PC-3 (cell line): ENCODE measurements around the gene CCNI2. TPM values are rescaled to one million over a fixed set of nuclear protein-coding genes. Genes with fewer than 3 reads are reported as not detected.
A peak's percentile ranks its signal among the peaks of the same experiment; 100 is the strongest.

Experiments used
- ATAC-seq: fragments of 200-7000 bp; cut with Tn5 transposase; 2 replicates; pipeline ENCODE4 v1.9.1; 2020; ENCODE audit warnings: mild to moderate bottlenecking, moderate library complexity
- BruUV-seq: library from RNA; stranded (reverse); fragments of 400-500 nt; replicated peaks from 2 replicates; lab custom pipeline; 2021; lab: Mats Ljungman, UMichigan
- CTCF ChIA-PET: fragments of 300-600 bp; sonication (Branson Sonifier 250); formaldehyde crosslinking; loops from one replicate; lab custom pipeline; 2022; ENCODE audit warnings: antibody characterized with exemption; lab: Charles Lee
- POLR2A ChIA-PET: fragments of 300-600 bp; sonication (Branson Sonifier 250); formaldehyde crosslinking; loops from one replicate; lab custom pipeline; 2022; ENCODE audit warnings: antibody characterized with exemption; ENCODE audit not compliant: unreplicated experiment; lab: Charles Lee
- DNase-seq: peaks from one replicate; pipeline ENCODE4 v3.0.0-alpha.2; 2015
- H2AFZ ChIP-seq: fragments of 300-600 bp; sonication (generic); 2 replicates; pipeline ENCODE4 v1.6.0; 2016; ENCODE audit warnings: antibody characterized with exemption, low read length
- H3F3A ChIP-seq: fragments of 300-600 bp; sonication (generic); one replicate; pipeline ENCODE4 v1.6.0; 2017; ENCODE audit warnings: antibody characterized with exemption, low read length, control low read depth, mild to moderate bottlenecking; ENCODE audit not compliant: unreplicated experiment
- H3K27ac ChIP-seq: fragments of 300-600 bp; sonication (generic); 2 replicates; pipeline ENCODE4 v1.5.1; 2016; ENCODE audit warnings: mild to moderate bottlenecking, low read length
- H3K27me3 ChIP-seq: fragments of 300-600 bp; sonication (generic); 2 replicates; pipeline ENCODE4 v1.6.1; 2016; ENCODE audit warnings: low read length, mixed read lengths
- H3K36me3 ChIP-seq: fragments of 300-600 bp; sonication (generic); 2 replicates; pipeline ENCODE4 v1.6.1; 2016; ENCODE audit warnings: low read depth, mixed run types, low read length, mixed read lengths
- H3K4me1 ChIP-seq: fragments of 300-600 bp; sonication (generic); 2 replicates; pipeline ENCODE4 v1.5.1; 2016; ENCODE audit warnings: low read length; ENCODE audit not compliant: insufficient read depth
- H3K4me2 ChIP-seq: fragments of 300-600 bp; sonication (generic); 2 replicates; pipeline ENCODE4 v1.6.0; 2016; ENCODE audit warnings: low read length
- H3K4me3 ChIP-seq: fragments of 300-600 bp; sonication (generic); 2 replicates; pipeline ENCODE4 v1.5.1; 2016; ENCODE audit warnings: mild to moderate bottlenecking, low read length, mixed read lengths
- H3K79me2 ChIP-seq: fragments of 300-600 bp; sonication (generic); 2 replicates; pipeline ENCODE4 v1.6.1; 2017; ENCODE audit warnings: low read length, mixed read lengths
- H3K9ac ChIP-seq: fragments of 300-600 bp; sonication (generic); 2 replicates; pipeline ENCODE4 v1.6.0; 2016; ENCODE audit warnings: mild to moderate bottlenecking, low read length
- H3K9me2 ChIP-seq: fragments of 300-600 bp; sonication (generic); replicated peaks from 2 replicates; pipeline ENCODE4 v1.6.1; 2016; ENCODE audit warnings: mixed run types, low read length, mixed read lengths
- H3K9me3 ChIP-seq: fragments of 300-600 bp; sonication (generic); 2 replicates; pipeline ENCODE4 v1.6.1; 2016; ENCODE audit warnings: low read length, mixed read lengths
- H4K20me1 ChIP-seq: fragments of 300-600 bp; sonication (generic); 2 replicates; pipeline ENCODE4 v1.6.1; 2016; ENCODE audit warnings: low read length, mixed read lengths
- EZH2 ChIP-seq: fragments of 300-600 bp; sonication (generic); IDR thresholded peaks from one replicate; pipeline ENCODE4 v1.6.1; 2017; ENCODE audit warnings: antibody characterized with exemption, mild to moderate bottlenecking, low read length; ENCODE audit not compliant: unreplicated experiment
- EZH2phosphoT487 ChIP-seq: fragments of 300-600 bp; sonication (generic); IDR thresholded peaks from 2 replicates; pipeline ENCODE4 v1.6.1; 2018; ENCODE audit warnings: mild to moderate bottlenecking, antibody characterized with exemption, low read length, borderline replicate concordance
- intact Hi-C: fragments of 100-400 bp; cut with micrococcal nuclease; formaldehyde crosslinking; loops from 2 replicates; pipeline ENCODE4 v1.9.0; 2023
- total RNA-seq: library from RNA; depleted of rRNA; stranded (reverse); fragments of >200 nt; gene quantifications from 2 replicates; pipeline ENCODE4 v1.2.3, GENCODE V29; 2014
- TF ChIP-seq, protein P1 (sequence below): fragments of 300-600 bp; sonication (generic); conservative IDR thresholded peaks from 2 replicates; pipeline ENCODE4 v1.5.1; 2017; ENCODE audit warnings: antibody characterized with exemption, low read depth, mild to moderate bottlenecking, low read length

CCNI2 gene
- total RNA-seq, 1 experiment from 2014 or later, result not detected

DNA sequence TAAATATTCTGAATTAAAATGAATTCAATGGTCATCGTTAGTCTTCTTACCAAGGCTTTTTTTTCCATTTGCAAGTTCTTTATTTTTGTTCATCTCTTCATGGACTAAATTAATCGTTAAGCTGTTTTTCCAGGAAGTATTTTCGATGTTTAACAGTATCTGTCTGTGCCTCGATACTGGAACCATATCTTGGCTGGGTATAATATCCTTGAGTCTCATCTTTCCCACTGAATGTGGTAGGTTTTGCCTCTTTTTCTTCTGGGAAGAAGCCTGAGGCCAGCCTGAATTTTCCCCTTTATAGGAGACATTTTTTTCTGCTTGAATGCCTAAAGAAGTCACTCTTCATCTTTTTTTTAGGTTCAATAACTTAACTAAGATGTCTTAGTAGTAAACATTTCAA is 33.8 kb downstream of the CCNI2 start:
- peaks cover 7% of the 10 kb centered on the region for H3K79me2 ChIP-seq
- no peaks in the 10 kb centered on the region for H3K9me2 ChIP-seq
- H3K36me3 ChIP-seq, result no peaks in the 10 kb centered on the region
- H3F3A ChIP-seq, result no peaks in the 10 kb centered on the region
- no peak overlapping the region for H3K4me2 ChIP-seq
- no peak overlapping the region for H3K4me3 ChIP-seq
- no peaks in the 10 kb centered on the region for H3K27me3 ChIP-seq
- DNase-seq (no peak), ATAC-seq (no peak)
- no peak overlapping the region for H3K27ac ChIP-seq
- no peaks in the 10 kb centered on the region for H4K20me1 ChIP-seq
- peaks cover 15% of the 10 kb centered on the region for H3K4me1 ChIP-seq
- CTCF ChIA-PET, result no interaction called here
- H3K9me3 ChIP-seq, result no peaks in the 10 kb centered on the region
- POLR2A ChIA-PET, result no interaction called here
- intact Hi-C loops, result no loop called here
- H3K9ac ChIP-seq, result no peak overlapping the region
- H2AFZ ChIP-seq, result no peak overlapping the region
- TF ChIP-seq EZH2, result no peak
- TF ChIP-seq EZH2phosphoT487, result no peak
- TF ChIP-seq, protein P1, sequence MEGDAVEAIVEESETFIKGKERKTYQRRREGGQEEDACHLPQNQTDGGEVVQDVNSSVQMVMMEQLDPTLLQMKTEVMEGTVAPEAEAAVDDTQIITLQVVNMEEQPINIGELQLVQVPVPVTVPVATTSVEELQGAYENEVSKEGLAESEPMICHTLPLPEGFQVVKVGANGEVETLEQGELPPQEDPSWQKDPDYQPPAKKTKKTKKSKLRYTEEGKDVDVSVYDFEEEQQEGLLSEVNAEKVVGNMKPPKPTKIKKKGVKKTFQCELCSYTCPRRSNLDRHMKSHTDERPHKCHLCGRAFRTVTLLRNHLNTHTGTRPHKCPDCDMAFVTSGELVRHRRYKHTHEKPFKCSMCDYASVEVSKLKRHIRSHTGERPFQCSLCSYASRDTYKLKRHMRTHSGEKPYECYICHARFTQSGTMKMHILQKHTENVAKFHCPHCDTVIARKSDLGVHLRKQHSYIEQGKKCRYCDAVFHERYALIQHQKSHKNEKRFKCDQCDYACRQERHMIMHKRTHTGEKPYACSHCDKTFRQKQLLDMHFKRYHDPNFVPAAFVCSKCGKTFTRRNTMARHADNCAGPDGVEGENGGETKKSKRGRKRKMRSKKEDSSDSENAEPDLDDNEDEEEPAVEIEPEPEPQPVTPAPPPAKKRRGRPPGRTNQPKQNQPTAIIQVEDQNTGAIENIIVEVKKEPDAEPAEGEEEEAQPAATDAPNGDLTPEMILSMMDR, result no peak
- no TSS peak for BruUV-seq

DNA sequence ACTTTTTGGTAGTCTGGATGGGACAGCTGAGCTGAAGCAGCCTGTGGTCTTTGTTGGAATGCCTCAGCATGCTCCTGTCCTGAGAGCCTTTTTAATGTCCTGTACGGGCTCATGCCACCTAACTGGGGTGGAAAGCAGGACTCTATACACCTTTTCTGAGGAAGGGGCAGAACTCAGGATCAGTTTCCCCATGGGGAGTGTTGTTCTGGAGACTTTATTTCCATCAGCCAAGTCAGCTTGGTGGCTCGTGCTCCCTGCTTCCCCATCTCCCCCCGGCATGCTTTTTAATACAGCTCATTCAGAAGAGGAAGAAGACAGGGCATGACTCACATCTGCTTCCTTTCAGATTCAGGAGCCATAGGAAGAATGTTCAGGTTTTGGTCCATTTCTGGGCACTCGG is 34.9 kb downstream of the CCNI2 start:
- Histone ChIP-seq H3K27me3 (no peaks in the 10 kb centered on the region), H3K9me3 (no peaks in the 10 kb centered on the region), H3K9ac (no peak overlapping the region), H3K27ac (no peak overlapping the region), H2AFZ (peak overlapping the region; percentile 89), H4K20me1 (no peaks in the 10 kb centered on the region), H3K4me2 (peak overlapping the region; percentile 53), H3K79me2 (no peaks in the 10 kb centered on the region), H3K9me2 (no peaks in the 10 kb centered on the region), H3F3A (no peaks in the 10 kb centered on the region), H3K36me3 (no peaks in the 10 kb centered on the region), H3K4me1 (peaks cover 15% of the 10 kb centered on the region), H3K4me3 (no peak overlapping the region)
- intact Hi-C loops, result no loop called here
- TF ChIP-seq, protein P1, result no peak
- no peak for TF ChIP-seq EZH2
- TF ChIP-seq EZH2phosphoT487, result no peak
- ATAC-seq (peak; percentile 60; the same call in 1 of the 2 replicates), DNase-seq (peak; percentile 53)
- no TSS peak for BruUV-seq
- POLR2A ChIA-PET, result no interaction called here
- CTCF ChIA-PET, result interaction anchor here (0.6 to 0.8 kb wide), 2 partner anchors 15 to 33 kb away, joined by 3 to 5 read pairs; no protein-coding TSS in a partner anchor

DNA sequence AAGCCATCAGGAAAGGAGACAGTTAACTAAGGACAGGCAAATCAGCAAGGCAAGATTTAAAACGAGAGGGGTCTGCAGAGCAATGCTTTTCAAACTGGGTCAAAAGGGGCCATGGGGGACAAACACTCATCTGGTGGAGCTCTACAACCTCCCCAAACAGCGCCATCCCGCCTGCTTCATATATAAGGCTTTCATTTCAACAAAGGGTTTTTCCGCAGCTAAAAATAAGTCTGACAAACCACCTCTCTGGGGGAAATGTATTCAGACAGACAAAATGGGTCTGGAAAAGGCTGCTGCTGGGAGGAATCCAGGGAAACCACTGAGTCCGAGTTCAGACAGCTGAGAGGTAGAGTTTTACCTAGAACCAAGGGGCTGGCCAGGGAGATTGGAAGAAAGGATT is 38.1 kb downstream of the CCNI2 start:
- H3K27me3 ChIP-seq, result no peaks in the 10 kb centered on the region
- CTCF ChIA-PET, result no interaction called here

More for the DNA sequence above, 38.1 kb downstream of the CCNI2 start:
- DNase-seq (no peak), ATAC-seq (no peak)
- no peak for TF ChIP-seq EZH2
- TF ChIP-seq, protein P1, result no peak
- TF ChIP-seq EZH2phosphoT487, result no peak
- H4K20me1 ChIP-seq, result no peaks in the 10 kb centered on the region
- H3K4me3 ChIP-seq, result no peak overlapping the region
- POLR2A ChIA-PET, result no interaction called here
- BruUV-seq, result no TSS peak
- no peak overlapping the region for H3K4me2 ChIP-seq
- no peaks in the 10 kb centered on the region for H3K9me2 ChIP-seq
- peaks cover 8% of the 10 kb centered on the region; the same call in 1 of the 2 replicates for H3K4me1 ChIP-seq
- no peaks in the 10 kb centered on the region for H3K9me3 ChIP-seq
- H3F3A ChIP-seq, result no peaks in the 10 kb centered on the region
- H3K9ac ChIP-seq, result no peak overlapping the region
- no peaks in the 10 kb centered on the region for H3K79me2 ChIP-seq
- intact Hi-C loops, result no loop called here
- no peak overlapping the region for H3K27ac ChIP-seq
- no peaks in the 10 kb centered on the region for H3K36me3 ChIP-seq
- no peak overlapping the region for H2AFZ ChIP-seq
